Esophagus mucosa (tissue), 1 donor: ENCODE measurements around the gene PARP16. TPM values are rescaled to one million over a fixed set of nuclear protein-coding genes. Genes with fewer than 3 reads are reported as not detected.
"Not testable (repeated sequence)": the region's sequence is repeated elsewhere in the genome, so short reads cannot be mapped to it uniquely, and the experiment has no call there.

Experiments used
- ATAC-seq: fragments of 200-7000 bp; cut with Tn5 transposase; one replicate; pipeline ENCODE4 v1.9.1; 2020
- total RNA-seq: library from RNA; stranded (reverse); gene quantifications from one replicate; pipeline ENCODE4 v1.2.4, GENCODE V29; 2023
- donor health status: DM: yes; HTN: yes; CAD: no.

PARP16 gene
- total RNA-seq, 1 donor from 2014 or later = 7.0 TPM

DNA sequence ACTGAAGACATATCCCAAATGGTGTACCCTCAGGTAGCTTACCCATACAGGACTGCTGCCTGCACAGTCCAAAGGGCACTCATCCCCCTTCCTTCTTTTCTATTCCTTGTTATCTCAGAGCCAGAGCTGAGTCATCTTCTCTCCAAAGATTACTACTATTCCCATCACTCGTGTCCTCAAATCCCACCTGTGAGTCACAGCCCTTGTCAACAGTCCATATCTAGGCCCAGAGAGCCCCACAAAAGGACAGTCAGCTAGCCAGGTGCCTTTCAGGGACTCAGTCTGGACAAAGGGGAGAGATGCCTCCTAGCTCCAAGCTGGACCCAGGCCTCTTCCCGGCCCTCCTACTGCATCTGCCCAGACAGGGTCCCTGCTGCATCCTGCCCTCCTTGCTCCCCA, 11.0 kb downstream of the PARP16 start:
- ATAC-seq = no peak

DNA sequence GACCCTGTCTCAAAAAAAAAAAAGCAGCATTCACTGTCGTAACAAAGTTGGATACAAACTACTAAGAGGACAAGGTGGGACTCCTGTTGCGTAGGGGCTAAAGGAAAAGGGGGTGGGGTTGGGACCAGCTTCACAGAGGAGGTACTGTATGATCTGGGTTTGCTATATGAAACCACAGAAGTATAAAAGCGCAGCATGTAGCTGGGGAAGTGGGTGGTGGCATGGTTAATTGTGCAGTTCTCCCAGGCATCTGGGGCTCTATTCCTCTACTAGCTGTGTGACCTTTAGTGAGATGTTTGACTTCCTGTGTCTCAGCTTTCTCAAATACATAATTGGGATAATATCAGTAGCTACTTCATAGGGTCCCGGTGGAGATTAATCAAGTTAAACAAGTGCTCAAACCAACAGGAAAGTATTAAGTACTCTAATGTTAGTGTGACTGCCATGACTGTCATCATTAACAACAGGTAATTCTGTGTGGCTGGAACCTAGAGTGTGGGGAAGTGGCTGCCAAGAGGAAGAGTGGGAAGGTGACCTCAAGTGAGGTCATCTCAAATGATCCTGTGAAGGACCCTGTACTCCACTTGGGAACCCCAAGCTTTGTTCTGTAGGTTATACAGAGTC, 11.5 kb downstream of the PARP16 start:
- no peak for ATAC-seq

GRCh38 chr15:65270811-65271545, 15.7 kb downstream of the PARP16 start:
- peak; percentile 77 for ATAC-seq

- ATAC-seq = no peak
Measured at GRCh38 chr15:65268411-65268810, 18.3 kb downstream of the PARP16 start.

DNA sequence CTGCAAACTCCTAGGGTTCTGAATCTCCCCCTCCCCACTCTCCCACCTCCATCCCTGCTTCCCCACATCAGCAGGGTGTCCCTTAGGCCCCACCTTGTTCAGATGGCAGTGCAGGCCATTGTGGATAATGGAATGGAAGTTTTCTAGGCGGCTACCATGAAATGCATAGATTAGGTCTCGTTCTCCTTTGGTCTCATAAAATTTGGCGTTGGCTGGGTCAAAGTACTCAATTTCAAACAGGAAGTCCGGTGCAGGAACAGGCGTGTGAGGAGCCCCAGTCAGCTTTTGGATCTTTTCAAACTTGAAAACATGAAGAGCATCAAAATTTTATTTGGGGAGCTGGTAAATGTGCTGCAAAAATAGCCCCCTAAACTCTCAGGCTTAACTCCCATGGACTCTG, 20.2 kb downstream of the PARP16 start:
- no peak for ATAC-seq

GRCh38 chr15:65264863-65265430, 21.7 kb downstream of the PARP16 start:
- no peak for ATAC-seq

- no peak for ATAC-seq
Measured at GRCh38 chr15:65263313-65263712, 23.4 kb downstream of the PARP16 start.

DNA sequence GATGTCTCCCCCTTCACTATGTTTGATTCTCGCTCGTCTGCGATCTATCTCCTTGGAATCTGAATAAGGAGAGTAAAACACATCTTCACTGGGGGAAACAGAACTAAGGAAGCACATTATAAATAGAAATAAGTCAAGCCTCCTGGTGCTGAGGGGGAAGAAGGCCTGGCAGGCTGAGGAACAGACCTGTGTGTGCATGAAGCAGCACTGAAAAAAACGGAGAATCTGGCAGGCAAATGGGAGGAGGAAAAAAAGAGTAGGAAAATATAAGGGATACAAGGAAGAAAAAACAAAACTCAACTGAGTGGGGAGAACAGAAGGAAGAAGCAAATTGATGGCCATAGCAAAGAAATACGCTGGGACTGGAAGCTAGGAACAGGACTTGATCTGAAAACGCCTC, 25.7 kb downstream of the PARP16 start:
- ATAC-seq = no peak

DNA sequence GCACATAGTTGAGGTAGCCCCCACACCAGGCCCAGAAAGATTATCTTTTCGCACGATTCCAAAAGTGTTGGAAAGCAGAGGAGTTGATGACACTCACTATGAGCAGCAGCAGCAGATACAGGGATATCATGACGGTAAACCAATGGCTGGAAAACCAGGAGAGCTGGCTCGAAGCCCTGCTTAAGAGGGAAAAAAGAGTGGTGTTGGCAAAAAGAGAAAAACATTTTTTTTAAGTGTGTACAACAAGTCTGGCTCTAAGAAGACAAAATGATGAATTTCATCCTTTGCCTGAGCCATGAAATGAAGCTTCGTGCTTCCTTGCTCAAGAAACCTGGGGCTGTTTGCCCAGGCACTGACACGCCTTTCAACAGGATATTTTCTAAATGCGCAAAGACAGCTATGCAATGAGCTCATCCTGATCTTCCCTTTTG, 27.3 kb downstream of the PARP16 start:
- no peak for ATAC-seq

DNA sequence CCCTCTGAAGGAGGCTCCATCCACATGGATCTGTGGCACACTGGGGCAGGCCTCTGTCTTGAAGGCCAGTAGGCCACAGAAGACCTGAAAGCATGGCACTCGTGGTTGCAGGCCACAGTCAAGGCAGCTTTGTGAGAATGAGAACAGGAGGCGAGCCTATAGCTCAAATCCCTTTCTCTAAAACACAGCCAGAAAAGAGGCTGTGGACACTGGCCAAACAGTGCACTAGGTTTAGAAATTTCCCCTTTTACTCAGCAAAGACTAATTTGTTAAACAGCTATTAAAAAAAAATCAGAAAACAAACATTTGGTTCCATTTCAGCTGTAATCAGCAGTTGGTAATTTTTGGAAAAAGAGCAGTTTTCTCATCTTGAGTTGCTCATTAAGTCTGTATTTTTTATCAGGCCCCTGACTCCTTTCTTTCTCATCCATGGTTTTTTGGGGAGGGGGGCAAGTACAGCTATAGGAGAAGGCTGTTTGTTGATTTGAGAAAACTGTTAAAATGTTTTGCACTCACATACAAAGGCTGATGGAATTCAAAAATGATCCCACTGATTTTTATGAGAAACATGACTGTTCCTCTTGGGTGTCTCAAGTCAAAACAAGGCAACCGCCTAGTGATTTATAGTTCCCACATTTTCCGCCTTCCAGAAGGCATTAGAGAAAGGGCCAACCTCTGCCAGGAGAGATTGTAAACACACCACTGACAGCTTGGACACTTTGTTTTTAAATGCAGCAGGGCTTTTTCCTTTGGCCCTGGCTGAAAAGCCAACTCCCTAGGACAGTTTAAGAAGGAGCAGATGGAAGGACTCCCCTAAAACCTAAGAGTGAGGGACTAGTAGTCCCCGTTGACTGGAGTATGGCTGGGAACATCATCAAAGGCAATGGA, 28.1 kb downstream of the PARP16 start:
- no peak for ATAC-seq

DNA sequence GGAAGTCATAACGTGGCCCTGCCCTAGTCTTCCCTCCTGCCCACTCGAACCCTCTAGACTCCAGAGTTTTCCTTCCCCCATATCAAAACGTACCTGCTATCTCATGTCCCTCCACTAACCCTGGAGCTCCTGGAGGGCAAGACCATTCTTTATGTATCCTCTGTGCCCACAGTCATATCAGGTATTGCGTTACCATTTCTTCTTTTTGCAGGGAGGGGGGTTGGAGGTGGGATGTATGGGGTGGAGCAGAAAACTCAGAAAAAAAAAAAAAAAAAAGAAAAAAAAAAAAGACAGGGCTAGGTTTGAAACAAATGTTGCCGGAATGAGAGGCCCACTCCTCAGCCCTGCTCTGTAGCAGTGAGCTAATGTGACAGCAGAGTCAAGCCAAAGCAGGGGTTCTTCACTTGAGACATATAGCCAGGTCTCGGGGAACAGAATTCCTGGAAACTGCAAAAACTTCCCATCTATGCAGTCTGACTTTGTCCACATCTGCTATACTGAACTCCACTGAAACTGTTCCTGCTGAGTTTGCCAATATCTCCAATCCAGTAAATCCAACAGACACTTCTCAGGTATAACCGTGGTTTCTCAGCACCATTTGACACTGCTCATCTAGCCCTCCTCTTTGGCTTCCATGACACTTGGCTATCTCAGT, 31.1 kb downstream of the PARP16 start:
- no peak for ATAC-seq

GRCh38 chr15:65254758-65255157, 31.9 kb downstream of the PARP16 start:
- ATAC-seq = no peak

- no peak for ATAC-seq
Measured at GRCh38 chr15:65254356-65254755, 32.3 kb downstream of the PARP16 start.

- ATAC-seq = no peak
Measured at GRCh38 chr15:65249641-65250040, 37.0 kb downstream of the PARP16 start.

- no peak for ATAC-seq
Measured at GRCh38 chr15:65248511-65249255, 38.0 kb downstream of the PARP16 start.

DNA sequence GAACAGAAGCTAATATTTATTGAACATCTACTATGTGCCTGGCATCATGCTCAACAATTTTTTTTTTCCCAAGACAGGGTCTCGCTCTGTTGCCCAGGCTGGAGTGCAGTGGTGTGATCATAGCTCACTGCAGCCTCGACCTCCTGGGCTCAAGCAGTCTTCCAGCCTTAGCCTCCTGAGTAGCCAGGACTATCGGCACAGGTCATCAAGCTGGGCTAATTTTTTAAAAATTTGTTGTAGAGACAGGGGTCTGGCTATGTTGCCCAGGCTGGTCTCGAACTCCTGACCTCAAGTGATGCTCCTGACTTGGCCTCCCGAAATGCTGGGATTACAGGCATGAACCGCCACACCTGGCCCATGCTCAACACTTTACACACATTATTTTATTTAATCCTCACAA, 39.7 kb downstream of the PARP16 start:
- ATAC-seq = no peak

- ATAC-seq = peak; percentile 95
Measured at GRCh38 chr15:65246026-65246714, 40.5 kb downstream of the PARP16 start.

- ATAC-seq = no peak
Measured at GRCh38 chr15:65245096-65245856, 41.4 kb downstream of the PARP16 start.

- ATAC-seq = no peak
Measured at GRCh38 chr15:65244638-65245037, 42.0 kb downstream of the PARP16 start.

DNA sequence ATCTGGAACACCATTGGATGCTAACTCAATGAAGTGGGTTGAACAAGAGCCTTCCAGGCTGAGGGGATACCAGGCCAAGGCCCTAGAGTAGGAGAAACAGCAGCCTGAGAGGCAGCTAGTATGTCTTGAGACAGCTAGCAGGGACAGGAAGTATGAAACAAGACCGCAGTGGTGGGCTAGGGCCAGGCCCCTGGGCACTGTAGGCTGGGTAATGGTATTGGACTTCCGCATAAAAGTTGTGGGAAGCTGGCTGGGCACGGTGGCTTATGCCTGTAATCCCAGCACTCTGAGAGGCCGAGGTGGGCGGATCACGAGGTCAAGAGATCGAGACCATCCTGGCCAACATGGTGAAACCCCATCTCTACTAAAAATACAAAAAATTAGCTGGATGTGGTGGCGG, 50.2 kb downstream of the PARP16 start:
- ATAC-seq = not testable (repeated sequence)
